WI38 (cell line): ENCODE measurements around the gene ADSS1.

Experiments used
- H3K4me3 ChIP-seq: 2 replicates; pipeline ENCODE4 v1.5.1; 2011; ENCODE audit warnings: low read depth, mild to moderate bottlenecking, control low read depth, low read length
- CTCF ChIP-seq: IDR thresholded peaks from 2 replicates; pipeline ENCODE4 v1.5.1; 2012; ENCODE audit warnings: low read depth, mild to moderate bottlenecking, control low read depth, low read length

The ADSS1 gene

GRCh38 chr14:104739026-104739425, 15.0 kb downstream of the ADSS1 start:
- H3K4me3 ChIP-seq = no peak overlapping the region
- no peak for TF ChIP-seq CTCF

GRCh38 chr14:104739546-104740516, 15.8 kb downstream of the ADSS1 start:
- H3K4me3 ChIP-seq = no peak overlapping the region
- TF ChIP-seq CTCF = no peak

- H3K4me3 ChIP-seq = no peak overlapping the region
- no peak for TF ChIP-seq CTCF
These were observed 17.2 kb downstream of the ADSS1 start for GRCh38 chr14:104741108-104741802.

- TF ChIP-seq CTCF = no peak
- no peak overlapping the region for H3K4me3 ChIP-seq
These were observed 17.8 kb downstream of the ADSS1 start for GRCh38 chr14:104741803-104742251.

- H3K4me3 ChIP-seq = no peak overlapping the region
These were observed 18.8 kb downstream of the ADSS1 start for GRCh38 chr14:104742586-104743455.

More at GRCh38 chr14:104742586-104743455, 18.8 kb downstream of the ADSS1 start:
- TF ChIP-seq CTCF = no peak
